ENCODE measurements around the gene AKR1E2. TPM values are rescaled to one million over a fixed set of nuclear protein-coding genes. Genes with fewer than 3 reads are reported as not detected.

Gene AKR1E2
- total and polyA plus RNA-seq, 9 of the 15 experiments (the other 6 are each of a cell fraction or from before 2014, with no cell fraction given) = 4.2 to 16.6 (median 9.8) TPM

- TF ChIP-seq ATF2 (CRISPR knock-in tag; IDR thresholded peaks at IDR 0.05) = no peak
- no peak for TF ChIP-seq BRF1 (IDR thresholded peaks at IDR 0.05; ENCODE audit: borderline replicate concordance, extremely low read depth, insufficient read length)
- no peak for TF ChIP-seq HDAC6 (IDR thresholded peaks at IDR 0.05; ENCODE audit: low read depth, low read length)
- TF ChIP-seq CEBPB (tag; IDR thresholded peaks at IDR 0.05) = peak; percentile 67
- no peak for TF ChIP-seq ZC3H11A (IDR thresholded peaks at IDR 0.05; ENCODE audit: low read depth, low read length)
- TF ChIP-seq CHD1 (IDR thresholded peaks at IDR 0.05; ENCODE audit: low read length) = no peak
- no peak for TF ChIP-seq NR2F6 (CRISPR knock-in tag; IDR thresholded peaks at IDR 0.05)
- TF ChIP-seq WHSC1 (IDR thresholded peaks at IDR 0.05; ENCODE audit: low read length) = no peak
- no peak for TF ChIP-seq THRA (IDR thresholded peaks at IDR 0.05)
- no peak for TF ChIP-seq USF1 (CRISPR knock-in tag; IDR thresholded peaks at IDR 0.05)
- no peak for TF ChIP-seq IRF9 (tag; IDR thresholded peaks at IDR 0.05)
- no peak for TF ChIP-seq MAZ (CRISPR knock-in tag; conservative IDR thresholded peaks at IDR 0.05 in 1 of 2, IDR thresholded peaks at IDR 0.05 in 1 of 2)
- no peak for TF ChIP-seq SAFB (IDR thresholded peaks at IDR 0.05; ENCODE audit: borderline replicate concordance, low read depth, low read length)
- TF ChIP-seq NFRKB (IDR thresholded peaks at IDR 0.05; ENCODE audit: low read depth) = no peak
- no peak for TF ChIP-seq HIVEP1 (CRISPR knock-in tag; IDR thresholded peaks at IDR 0.05)
- no peak for TF ChIP-seq ZKSCAN8 (CRISPR knock-in tag; IDR thresholded peaks at IDR 0.05)
- peak; percentile 45 for TF ChIP-seq NCOR1 (IDR thresholded peaks at IDR 0.05)
- TF ChIP-seq ELK3 (CRISPR knock-in tag; IDR thresholded peaks at IDR 0.05) = no peak
- TF ChIP-seq ZSCAN32 (CRISPR knock-in tag; IDR thresholded peaks at IDR 0.05) = no peak
- TF ChIP-seq ZNF239 (CRISPR knock-in tag; IDR thresholded peaks at IDR 0.05) = no peak
- TF ChIP-seq RCOR1 (IDR thresholded peaks at IDR 0.05; ENCODE audit: borderline replicate concordance in 1 of 2, low read depth in 2 of 2, low read length in 2 of 2) = peak in 1 of 2 experiments; percentile 72; a peak in 2 of 4 replicates
- TF ChIP-seq YBX1 (IDR thresholded peaks at IDR 0.05) = no peak
- 0 out of 2 replicates have a peak, but pooled peaks have one; percentile 29 for TF ChIP-seq ZNF197 (CRISPR knock-in tag; IDR thresholded peaks at IDR 0.05; ENCODE audit: low read depth)
- TF ChIP-seq HES1 (IDR thresholded peaks at IDR 0.05; ENCODE audit: low read depth) = 0 out of 2 replicates have a peak, but pooled peaks have one; percentile 42
- TF ChIP-seq ZNF766 (CRISPR knock-in tag; conservative IDR thresholded peaks at IDR 0.05) = 0 out of 2 replicates have a peak, but pooled peaks have one; percentile 22
Observed at GRCh38 chr10:4819707-4820106, 6.3 kb upstream of the AKR1E2 start (continued).
